Kidney (tissue), 14 donors: ENCODE results near the gene TPH1. TPM values are rescaled to one million over a fixed set of nuclear protein-coding genes. Genes with fewer than 3 reads are reported as not detected.

Experiments used
- DNase-seq, 5 donors: peaks; one replicate each; pipeline ENCODE4 v3.0.0-alpha.2; 2013 to 2020
- FAIRE-seq: peaks from 2 replicates; lab custom pipeline; 2012; peaks lifted over from hg19 to GRCh38; lab: Jason Lieb, UNC
- H3K27ac ChIP-seq, 2 donors: one replicate each; pipeline ENCODE4 v1.7.0; 2013; ENCODE audit warnings: low read depth in 2 of 2, low read length in 2 of 2, inconsistent platforms in 1 of 2
- H3K27me3 ChIP-seq: one replicate; pipeline ENCODE4 v1.7.1; 2013; ENCODE audit warnings: low read length, inconsistent platforms; ENCODE audit not compliant: control insufficient read depth, insufficient read depth
- H3K36me3 ChIP-seq, 3 donors: one replicate each; pipeline versions ENCODE4 v1.7.0 to v1.7.1; 2013; ENCODE audit warnings: low read length in 3 of 3, control low read depth in 1 of 3, inconsistent platforms in 1 of 3; ENCODE audit not compliant: insufficient read depth in 3 of 3, control insufficient read depth in 2 of 3
- H3K4me1 ChIP-seq, 3 donors: one replicate each; pipeline versions ENCODE4 v1.7.0 to v1.7.1; 2013; ENCODE audit warnings: low read length in 3 of 3, inconsistent platforms in 1 of 3, low read depth in 1 of 3; ENCODE audit not compliant: control insufficient read depth in 2 of 3, insufficient read depth in 2 of 3
- H3K4me3 ChIP-seq, 3 donors: one replicate each; pipeline versions ENCODE4 v1.7.0 to v1.8.1; 2013; ENCODE audit warnings: low read length in 3 of 3, control low read depth in 1 of 3, inconsistent platforms in 1 of 3
- H3K9ac ChIP-seq, 3 donors: one replicate each; pipeline versions ENCODE4 v1.7.0 to v1.7.1; 2013; ENCODE audit warnings: low read length in 3 of 3, control low read depth in 1 of 3, inconsistent platforms in 1 of 3
- H3K9me3 ChIP-seq, 3 donors: one replicate each; pipeline versions ENCODE4 v1.7.0 to v1.7.1; 2013; ENCODE audit warnings: low read length in 3 of 3, control low read depth in 1 of 3, inconsistent platforms in 1 of 3; ENCODE audit not compliant: control insufficient read depth in 2 of 3, insufficient read depth in 1 of 3
- intact Hi-C: fragments of 100-400 bp; cut with DNase I; formaldehyde crosslinking; loops from one replicate; pipeline ENCODE4 v1.11.1; 2022
- polyA plus RNA-seq: library from polyadenylated mRNA; stranded (reverse); fragments of 350-450 nt; fragmentation: Illumina TruSeq; extraction: RNeasy Lipid Tissue Mini Kit (QIAGEN cat#74804); gene quantifications from one replicate; pipeline ENCODE4 v1.2.3, GENCODE V29; 2014; ENCODE audit warnings: low read depth, low replicate concordance; ENCODE audit not compliant: insufficient read depth
- total RNA-seq: library from RNA; stranded (reverse); fragmentation: NEBNext Ultra II Directional; extraction: Animal tissue kit (Norgen Biotek cat#: 25700); gene quantifications from one replicate; pipeline ENCODE4 v1.2.1, GENCODE V29; 2021
- TF ChIP-seq, protein P1 (sequence below): IDR thresholded peaks from 3 replicates; pipeline ENCODE4 v1.5.1; 2012; ENCODE audit warnings: mild to moderate bottlenecking, moderate library complexity, borderline replicate concordance; ENCODE audit not compliant: insufficient read depth; ENCODE audit errors: extremely low read depth
- donor health status: control.
- donor health status: control.
- donor health status: control.
- donor health status: control.
- donor health status: control.
- donor health status: DM: yes; HTN: yes; CAD: no.
- donor health status: Normal renal cell carcinoma (clear cell type).

The TPH1 gene
- total and polyA plus RNA-seq, 2 donors from 2014 or later: 0.09 to 0.60 TPM

GRCh38 chr11:18088966-18089365 lies 42.9 kb upstream of the TPH1 start:
- FAIRE-seq (no peak), DNase-seq (no peak)
- no peak overlapping the region for H3K9ac ChIP-seq
- H3K36me3 ChIP-seq: peaks cover 11 to 23% (median 11%) of the 10 kb centered on the region in 3 donors
- no peaks in the 10 kb centered on the region for H3K27me3 ChIP-seq
- H3K4me3 ChIP-seq: no peak overlapping the region
- H3K9me3 ChIP-seq: no peaks in the 10 kb centered on the region
- H3K27ac ChIP-seq: no peak overlapping the region
- intact Hi-C loops: no loop called here
- H3K4me1 ChIP-seq: no peaks in the 10 kb centered on the region
- TF ChIP-seq, protein P1, sequence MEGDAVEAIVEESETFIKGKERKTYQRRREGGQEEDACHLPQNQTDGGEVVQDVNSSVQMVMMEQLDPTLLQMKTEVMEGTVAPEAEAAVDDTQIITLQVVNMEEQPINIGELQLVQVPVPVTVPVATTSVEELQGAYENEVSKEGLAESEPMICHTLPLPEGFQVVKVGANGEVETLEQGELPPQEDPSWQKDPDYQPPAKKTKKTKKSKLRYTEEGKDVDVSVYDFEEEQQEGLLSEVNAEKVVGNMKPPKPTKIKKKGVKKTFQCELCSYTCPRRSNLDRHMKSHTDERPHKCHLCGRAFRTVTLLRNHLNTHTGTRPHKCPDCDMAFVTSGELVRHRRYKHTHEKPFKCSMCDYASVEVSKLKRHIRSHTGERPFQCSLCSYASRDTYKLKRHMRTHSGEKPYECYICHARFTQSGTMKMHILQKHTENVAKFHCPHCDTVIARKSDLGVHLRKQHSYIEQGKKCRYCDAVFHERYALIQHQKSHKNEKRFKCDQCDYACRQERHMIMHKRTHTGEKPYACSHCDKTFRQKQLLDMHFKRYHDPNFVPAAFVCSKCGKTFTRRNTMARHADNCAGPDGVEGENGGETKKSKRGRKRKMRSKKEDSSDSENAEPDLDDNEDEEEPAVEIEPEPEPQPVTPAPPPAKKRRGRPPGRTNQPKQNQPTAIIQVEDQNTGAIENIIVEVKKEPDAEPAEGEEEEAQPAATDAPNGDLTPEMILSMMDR: no peak

DNA sequence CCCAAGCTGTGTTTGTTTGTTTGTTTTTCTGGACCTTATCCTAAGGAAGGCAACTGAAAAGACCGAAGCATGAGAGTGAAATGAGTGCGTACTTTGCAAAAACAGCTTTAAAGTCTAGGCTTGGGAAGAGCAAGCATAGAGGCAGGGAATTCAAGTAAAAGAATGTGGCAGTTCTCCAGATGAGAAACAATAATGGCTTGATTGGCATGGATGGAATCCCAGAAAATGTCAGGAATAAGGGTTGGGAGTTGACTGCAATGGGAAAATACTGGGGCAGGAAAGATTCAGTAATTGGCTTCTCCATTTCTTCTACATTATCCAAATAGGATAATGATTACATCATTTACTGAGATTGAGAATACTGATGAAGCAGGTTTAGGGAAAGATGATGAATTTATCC lies 42.3 kb upstream of the TPH1 start:
- H3K9me3 ChIP-seq: no peaks in the 10 kb centered on the region
- DNase-seq (no peak), FAIRE-seq (no peak)
- no peak overlapping the region for H3K27ac ChIP-seq
- H3K4me3 ChIP-seq: no peak overlapping the region
- peaks cover 11 to 17% (median 11%) of the 10 kb centered on the region in 3 donors for H3K36me3 ChIP-seq
- intact Hi-C loops: no loop called here
- no peak overlapping the region for H3K9ac ChIP-seq
- H3K27me3 ChIP-seq: no peaks in the 10 kb centered on the region
- H3K4me1 ChIP-seq: no peaks in the 10 kb centered on the region
- TF ChIP-seq, protein P1: no peak

GRCh38 chr11:18081551-18081950 lies 35.5 kb upstream of the TPH1 start:
- no peak for FAIRE-seq
- DNase-seq: no peak
- Histone ChIP-seq H3K9ac (no peak overlapping the region), H3K9me3 (no peaks in the 10 kb centered on the region), H3K27me3 (no peaks in the 10 kb centered on the region), H3K4me1 (no peaks in the 10 kb centered on the region), H3K27ac (no peak overlapping the region), H3K4me3 (no peak overlapping the region), H3K36me3 (peaks cover 0 to 5% (median 4%) of the 10 kb centered on the region in 3 donors)
- intact Hi-C loops: no loop called here
- TF ChIP-seq, protein P1: no peak

DNA sequence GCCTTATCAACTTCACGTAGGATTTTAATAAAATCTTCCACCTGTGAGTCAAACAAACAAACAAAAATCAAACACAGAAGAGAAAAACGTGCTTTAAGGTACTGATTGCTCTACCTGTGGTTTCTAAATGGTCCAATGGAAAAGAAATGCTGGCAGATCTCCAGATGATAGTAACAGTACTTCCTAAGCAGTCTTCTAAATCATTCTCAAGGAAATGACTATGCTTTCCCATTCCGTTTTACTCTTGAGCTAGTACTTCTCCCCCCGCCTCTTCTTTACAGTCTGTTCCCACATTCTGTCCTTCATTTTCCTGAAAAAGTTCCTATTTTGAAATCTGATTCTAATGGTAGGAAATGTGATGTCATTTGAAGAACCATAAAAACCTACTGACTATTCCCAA lies 34.4 kb upstream of the TPH1 start:
- TF ChIP-seq, protein P1: no peak
- Histone ChIP-seq H3K27ac (no peak overlapping the region), H3K9ac (no peak overlapping the region), H3K36me3 (peaks cover 0 to 5% (median 4%) of the 10 kb centered on the region in 3 donors), H3K9me3 (no peaks in the 10 kb centered on the region), H3K4me3 (no peak overlapping the region), H3K27me3 (no peaks in the 10 kb centered on the region), H3K4me1 (no peaks in the 10 kb centered on the region)
- DNase-seq (no peak), FAIRE-seq (no peak)
- intact Hi-C loops: no loop called here
